Transverse colon (tissue), 4 donors: ENCODE data around the gene VTI1A.

ENCODE experiments used
- EP300 ChIP-seq: sonication (generic); formaldehyde crosslinking; IDR thresholded peaks from one replicate; pipeline ENCODE4 v1.6.1; 2017; ENCODE audit warnings: antibody characterized with exemption, low read depth
- POLR2A ChIP-seq: fragments of 450-650 bp; IDR thresholded peaks from one replicate; pipeline ENCODE4 v1.6.1; 2016; ENCODE audit warnings: antibody characterized with exemption, mild to moderate bottlenecking, moderate library complexity
- POLR2AphosphoS5 ChIP-seq, 3 donors: sonication (generic); formaldehyde crosslinking; IDR thresholded peaks; one replicate each; pipeline ENCODE4 v1.6.1; 2016; ENCODE audit warnings: antibody characterized with exemption in 3 of 3
- TF ChIP-seq, protein P1 (sequence below), 5 experiments: fragments of 200-600 bp in 3 of 5; fragments of 450-650 bp in 2 of 5; sonication (generic) in 3 of 5; IDR thresholded peaks; 1 replicate in 2 of 5; 2 replicates in 3 of 5; pipeline ENCODE4 v1.5.1; 2016 to 2017; ENCODE audit warnings: antibody characterized with exemption in 5 of 5, inconsistent platforms in 3 of 5, mild to moderate bottlenecking in 2 of 5, moderate library complexity in 1 of 5

DNA sequence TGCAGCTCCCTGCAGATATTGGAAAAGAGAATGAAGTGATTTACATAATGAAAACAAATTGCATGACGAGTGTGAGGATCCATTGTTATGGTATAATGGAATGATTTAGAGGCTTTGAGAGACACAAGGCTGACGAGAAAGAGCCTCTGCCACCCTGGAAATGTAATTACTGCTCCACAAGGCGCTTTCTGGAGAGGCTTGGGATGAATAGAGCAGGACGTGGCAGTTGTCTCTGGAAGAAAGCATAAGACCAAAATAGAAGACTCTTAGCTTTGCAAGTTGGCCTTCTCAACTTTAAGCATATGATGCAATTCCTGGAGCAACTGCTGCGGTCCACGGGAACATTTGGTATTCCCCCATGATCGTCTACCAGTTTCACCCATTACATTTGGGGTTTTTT, 321.1 kb downstream of the VTI1A start:
- TF ChIP-seq POLR2A (no peak), EP300 (no peak), POLR2AphosphoS5 (IDR thresholded peaks at IDR 0.05) (no peak)
- TF ChIP-seq, protein P1, sequence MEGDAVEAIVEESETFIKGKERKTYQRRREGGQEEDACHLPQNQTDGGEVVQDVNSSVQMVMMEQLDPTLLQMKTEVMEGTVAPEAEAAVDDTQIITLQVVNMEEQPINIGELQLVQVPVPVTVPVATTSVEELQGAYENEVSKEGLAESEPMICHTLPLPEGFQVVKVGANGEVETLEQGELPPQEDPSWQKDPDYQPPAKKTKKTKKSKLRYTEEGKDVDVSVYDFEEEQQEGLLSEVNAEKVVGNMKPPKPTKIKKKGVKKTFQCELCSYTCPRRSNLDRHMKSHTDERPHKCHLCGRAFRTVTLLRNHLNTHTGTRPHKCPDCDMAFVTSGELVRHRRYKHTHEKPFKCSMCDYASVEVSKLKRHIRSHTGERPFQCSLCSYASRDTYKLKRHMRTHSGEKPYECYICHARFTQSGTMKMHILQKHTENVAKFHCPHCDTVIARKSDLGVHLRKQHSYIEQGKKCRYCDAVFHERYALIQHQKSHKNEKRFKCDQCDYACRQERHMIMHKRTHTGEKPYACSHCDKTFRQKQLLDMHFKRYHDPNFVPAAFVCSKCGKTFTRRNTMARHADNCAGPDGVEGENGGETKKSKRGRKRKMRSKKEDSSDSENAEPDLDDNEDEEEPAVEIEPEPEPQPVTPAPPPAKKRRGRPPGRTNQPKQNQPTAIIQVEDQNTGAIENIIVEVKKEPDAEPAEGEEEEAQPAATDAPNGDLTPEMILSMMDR (IDR thresholded peaks at IDR 0.05): no peak
